GM23248 (cell line): ENCODE measurements around the gene SEPHS1.

Experiments
- EZH2 ChIP-seq: fragments of 200-600 bp; sonication (generic); IDR thresholded peaks from 2 replicates; pipeline ENCODE4 v1.6.1; 2018; ENCODE audit warnings: antibody characterized with exemption, mild to moderate bottlenecking; ENCODE audit not compliant: insufficient read depth, poor library complexity, severe bottlenecking
- EZH2phosphoT487 ChIP-seq: fragments of 200-600 bp; sonication (generic); IDR thresholded peaks from 2 replicates; pipeline ENCODE4 v1.6.1; 2018; ENCODE audit warnings: antibody characterized with exemption, moderate library complexity, mild to moderate bottlenecking, low read depth; ENCODE audit not compliant: insufficient read depth

- TF ChIP-seq EZH2 (no peak), EZH2phosphoT487 (no peak)
These were observed at the start of gene SEPHS1 for GRCh38 chr10:13348216-13349017.
